HG03039 (cell line): ENCODE measurements around the gene KDM2A.

Experiments used
- ATAC-seq: cut with Tn5 transposase; IDR thresholded peaks from one replicate; pipeline ENCODE4 v1.9.1; 2021; ENCODE audit warnings: mild to moderate bottlenecking, moderate library complexity; ENCODE audit not compliant: unreplicated experiment

Gene KDM2A

GRCh38 chr11:67300256-67300755 lies 181.2 kb downstream of the KDM2A start:
- ATAC-seq: no peak

GRCh38 chr11:67300756-67301312 lies 181.8 kb downstream of the KDM2A start:
- no peak for ATAC-seq

GRCh38 chr11:67301313-67301921 lies 182.4 kb downstream of the KDM2A start:
- ATAC-seq: no peak

- no peak for ATAC-seq
Measured at GRCh38 chr11:67301951-67302516, 183.0 kb downstream of the KDM2A start.

- no peak for ATAC-seq
Measured at GRCh38 chr11:67302571-67303131, 183.6 kb downstream of the KDM2A start.

GRCh38 chr11:67303132-67303834 lies 184.2 kb downstream of the KDM2A start, which contains the start of gene SSH3:
Gene SSH3, plus strand, starts transcription at chr11:67303530. Its CDS starts 96 bp downstream, at chr11:67303626.
- ATAC-seq: no peak

- no peak for ATAC-seq
Measured at GRCh38 chr11:67303835-67304411, 184.9 kb downstream of the KDM2A start.

- ATAC-seq: no peak
Measured at GRCh38 chr11:67304511-67305113, 185.5 kb downstream of the KDM2A start.

GRCh38 chr11:67306769-67307544 lies 187.9 kb downstream of the KDM2A start:
- ATAC-seq: no peak

- ATAC-seq: no peak
Measured at GRCh38 chr11:67307545-67308001, 188.5 kb downstream of the KDM2A start.
